Measurements from ENCODE around the gene LIMD2.

LIMD2 gene

GRCh38 chr17:63701868-63702720 is 2.2 kb upstream of the LIMD2 start:
- DNase-seq (ENCODE audit: low read depth in 1 of 2, low spot score in 1 of 2): peak; percentile 50 to 58

GRCh38 chr17:63701456-63701820 is 1.5 kb upstream of the LIMD2 start:
- DNase-seq (ENCODE audit: low read depth in 1 of 2, low spot score in 1 of 2): no peak

DNA sequence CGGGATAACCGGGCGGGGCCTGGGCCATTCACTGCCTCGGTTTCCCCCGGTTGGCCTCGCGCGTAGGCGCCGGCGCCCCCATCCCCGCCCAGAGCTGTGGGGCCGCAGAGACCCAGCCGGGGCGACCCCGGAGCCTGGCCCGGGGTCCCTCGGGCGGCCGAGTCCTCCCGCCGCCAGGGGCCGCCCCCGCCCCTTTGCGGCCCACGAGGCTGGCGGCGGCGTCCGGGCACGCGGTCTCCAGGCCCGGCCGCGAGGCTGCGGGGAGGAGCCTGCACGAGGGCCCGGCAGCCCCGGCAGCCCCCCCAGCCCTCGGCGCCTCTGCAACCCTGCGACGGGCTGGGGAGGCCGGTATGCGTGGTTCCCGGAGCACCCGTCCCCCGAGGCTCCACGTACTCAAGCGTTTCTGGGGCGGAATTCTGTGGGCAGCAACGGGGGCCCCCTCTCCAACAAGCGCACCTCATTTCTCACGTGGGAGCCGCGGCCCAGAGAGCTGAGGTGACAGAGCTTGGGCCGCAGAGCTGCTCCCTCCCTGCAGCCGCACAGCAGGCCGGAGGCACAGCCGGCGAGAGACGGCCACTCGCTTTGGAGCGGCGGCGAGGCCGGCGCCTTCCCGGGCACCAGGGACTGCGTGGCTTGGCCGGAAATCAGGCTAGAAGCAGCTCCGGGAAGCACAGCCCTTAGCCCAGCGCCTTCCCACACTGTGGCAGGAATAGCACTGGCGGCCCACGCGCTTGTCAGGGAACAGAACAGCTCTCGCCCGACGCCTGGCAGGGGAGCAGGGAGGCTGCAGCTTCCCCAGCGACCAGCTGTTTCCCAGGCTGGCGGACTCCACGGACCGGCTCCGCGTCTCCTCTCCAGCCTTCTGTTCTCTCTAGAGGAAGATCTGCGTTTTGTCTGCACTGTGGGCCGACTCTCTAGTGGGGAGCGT is 867 bp upstream of the LIMD2 start:
- DNase-seq (ENCODE audit: low read depth in 1 of 2, low spot score in 1 of 2): peak; percentile 28 to 43

- peak; percentile 58 to 80 for DNase-seq (ENCODE audit: low read depth in 1 of 2, low spot score in 1 of 2)
Measured at GRCh38 chr17:63698886-63699637, 863 bp downstream of the LIMD2 start.

DNA sequence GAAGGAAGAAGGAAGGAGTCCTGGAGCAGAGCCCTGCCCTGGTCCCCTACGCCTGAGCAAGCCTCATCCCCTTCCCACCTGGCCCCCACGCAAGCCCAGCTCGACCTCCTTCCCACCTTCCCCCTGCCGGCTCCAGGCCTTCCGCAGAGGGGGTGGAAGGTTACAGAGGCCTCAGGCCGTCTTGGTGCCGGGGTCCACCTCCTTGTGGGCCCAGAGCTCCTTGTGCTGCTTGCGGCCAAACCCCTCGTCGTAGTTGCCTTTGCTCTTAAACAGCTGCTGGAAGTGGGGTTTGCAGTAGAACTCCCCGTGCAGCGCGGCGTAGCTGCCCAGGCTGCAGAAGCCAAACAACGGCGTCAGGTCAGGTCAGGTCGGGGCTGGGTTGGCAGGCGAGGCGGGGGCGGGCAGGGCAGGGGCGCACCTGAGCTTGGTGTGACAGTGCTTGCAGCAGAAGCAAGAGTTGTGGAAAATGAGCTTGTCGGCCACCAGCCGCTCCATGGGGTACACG is 1.5 kb downstream of the LIMD2 start:
- DNase-seq (ENCODE audit: low read depth in 1 of 2, low spot score in 1 of 2): peak in 1 of 2 donors; percentile 26

DNA sequence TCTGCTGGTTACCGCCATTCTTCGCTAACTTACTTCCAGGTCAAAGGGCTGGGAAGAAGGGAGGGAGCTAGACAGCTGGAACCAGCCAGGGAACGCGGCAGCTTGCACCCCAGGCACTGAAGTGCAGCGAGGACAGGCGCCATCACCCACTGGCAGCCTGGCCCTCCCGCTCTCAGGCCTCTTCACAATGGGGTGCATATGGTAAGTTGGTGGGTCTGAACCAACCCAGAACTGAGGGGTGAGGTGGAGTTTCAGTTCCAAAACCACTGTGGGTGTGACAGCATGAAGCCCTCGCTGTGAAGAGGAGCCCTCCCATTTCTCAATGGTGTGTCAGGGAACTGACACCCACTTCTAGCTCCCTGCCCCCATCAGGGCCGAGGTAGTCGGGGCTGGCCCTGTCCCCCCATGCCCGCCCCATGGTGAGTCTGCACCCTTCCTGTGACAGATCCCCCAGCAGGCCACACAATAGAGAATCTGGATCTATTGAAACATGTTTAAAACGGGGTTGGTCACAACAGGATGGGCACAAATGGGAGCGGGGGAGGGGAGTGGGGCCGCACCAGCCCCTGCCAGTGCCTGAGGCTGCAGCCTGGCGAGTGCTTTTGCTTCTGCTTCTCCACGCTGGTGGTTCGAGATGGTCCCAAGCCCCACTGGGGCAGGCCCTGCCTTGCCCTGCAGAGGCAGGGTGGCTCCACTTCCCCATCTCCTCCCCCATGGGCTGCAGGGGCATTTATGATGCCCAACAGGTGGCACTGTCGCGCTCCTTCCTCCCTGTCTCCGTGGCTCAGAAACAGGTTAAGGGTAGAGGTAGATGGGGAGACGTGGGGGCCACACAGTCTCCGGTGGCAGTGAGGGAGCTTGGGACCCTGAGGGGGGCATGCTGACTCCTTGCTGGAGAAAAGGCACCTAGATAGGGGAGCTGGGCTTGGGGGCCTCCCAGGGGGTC is 2.3 kb downstream of the LIMD2 start:
- DNase-seq (ENCODE audit: low read depth in 1 of 2, low spot score in 1 of 2): peak; percentile 61 to 69

- no peak for DNase-seq (ENCODE audit: low read depth in 1 of 2, low spot score in 1 of 2)
Measured at GRCh38 chr17:63696381-63696961, 3.5 kb downstream of the LIMD2 start.

GRCh38 chr17:63695889-63696288 is 4.0 kb downstream of the LIMD2 start:
- DNase-seq (ENCODE audit: low read depth in 1 of 2, low spot score in 1 of 2): no peak

DNA sequence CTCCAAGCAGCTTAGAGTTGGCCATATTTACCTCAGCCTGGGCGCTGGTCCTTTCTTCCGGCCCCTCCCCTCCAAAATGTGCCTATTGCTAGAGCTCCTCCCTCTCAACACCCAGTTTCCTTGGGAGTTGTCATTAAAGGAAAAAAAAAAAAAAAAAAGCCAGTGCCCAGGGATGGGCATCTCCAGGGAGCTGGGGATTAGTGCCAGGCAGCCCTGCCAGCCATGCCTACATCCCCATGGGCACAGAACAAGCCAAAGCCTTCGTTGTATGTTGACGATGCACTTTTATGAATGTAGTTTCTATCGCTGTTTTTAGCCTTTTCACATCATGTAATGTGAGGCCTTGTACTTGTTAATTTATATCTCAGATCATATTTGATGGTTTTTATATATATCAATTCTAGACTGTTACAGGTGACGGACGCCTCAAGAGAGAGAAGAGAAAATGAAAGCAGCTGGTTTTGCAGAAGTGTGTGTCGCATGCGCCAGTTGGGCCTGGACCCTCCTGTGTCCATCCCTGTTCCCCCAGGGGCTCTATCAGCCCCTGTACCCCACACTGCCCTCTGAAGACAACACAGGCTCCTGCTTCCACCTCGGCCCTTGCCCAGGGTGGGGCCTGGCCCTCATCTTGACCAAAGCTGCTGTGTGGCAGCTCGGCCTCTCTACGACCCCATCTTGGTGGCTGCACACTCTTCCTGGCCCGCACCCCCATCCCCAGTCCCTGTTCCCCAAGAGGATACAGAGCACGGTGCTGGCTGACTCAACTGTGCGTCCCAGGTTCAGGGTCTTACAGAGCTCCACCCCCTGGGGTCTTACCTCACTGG is 4.8 kb downstream of the LIMD2 start:
- DNase-seq (ENCODE audit: low read depth in 1 of 2, low spot score in 1 of 2): no peak

DNA sequence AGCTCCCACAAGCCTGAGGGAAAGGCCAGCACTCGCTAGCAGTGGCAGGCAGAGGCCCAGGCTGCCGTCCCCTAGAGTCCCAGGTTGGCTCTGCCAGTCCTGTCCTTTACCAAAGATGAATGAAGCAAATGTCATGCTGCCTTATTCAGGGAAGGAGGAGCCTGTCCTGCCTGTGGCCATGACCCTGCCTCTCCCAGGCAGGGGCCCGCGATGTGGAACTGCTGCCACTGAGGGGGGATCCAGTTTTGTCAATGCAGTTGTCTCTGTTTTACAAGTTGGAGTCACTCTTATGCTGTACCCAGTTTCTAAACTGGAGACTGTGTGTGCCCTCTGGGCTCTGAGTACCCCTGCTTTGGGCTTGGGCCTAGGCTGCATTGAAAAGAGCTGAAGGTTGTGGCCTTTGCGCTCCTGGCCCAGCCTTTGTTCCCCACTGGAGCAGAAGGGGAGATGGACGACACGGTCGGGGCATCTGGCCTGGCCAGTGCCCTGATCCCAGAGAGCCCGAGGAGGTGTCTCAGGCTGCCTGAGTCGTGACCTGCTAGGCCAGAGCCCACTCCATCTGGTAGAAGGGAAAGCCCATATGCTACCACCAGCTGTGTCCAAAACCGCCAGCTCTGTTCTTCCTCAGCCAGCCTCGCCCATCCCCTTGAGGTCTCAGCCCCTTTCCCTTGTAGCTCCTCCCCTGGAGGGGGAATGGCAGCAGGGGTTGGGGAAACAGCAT is 5.5 kb downstream of the LIMD2 start:
- DNase-seq (ENCODE audit: low read depth in 1 of 2, low spot score in 1 of 2): no peak

DNA sequence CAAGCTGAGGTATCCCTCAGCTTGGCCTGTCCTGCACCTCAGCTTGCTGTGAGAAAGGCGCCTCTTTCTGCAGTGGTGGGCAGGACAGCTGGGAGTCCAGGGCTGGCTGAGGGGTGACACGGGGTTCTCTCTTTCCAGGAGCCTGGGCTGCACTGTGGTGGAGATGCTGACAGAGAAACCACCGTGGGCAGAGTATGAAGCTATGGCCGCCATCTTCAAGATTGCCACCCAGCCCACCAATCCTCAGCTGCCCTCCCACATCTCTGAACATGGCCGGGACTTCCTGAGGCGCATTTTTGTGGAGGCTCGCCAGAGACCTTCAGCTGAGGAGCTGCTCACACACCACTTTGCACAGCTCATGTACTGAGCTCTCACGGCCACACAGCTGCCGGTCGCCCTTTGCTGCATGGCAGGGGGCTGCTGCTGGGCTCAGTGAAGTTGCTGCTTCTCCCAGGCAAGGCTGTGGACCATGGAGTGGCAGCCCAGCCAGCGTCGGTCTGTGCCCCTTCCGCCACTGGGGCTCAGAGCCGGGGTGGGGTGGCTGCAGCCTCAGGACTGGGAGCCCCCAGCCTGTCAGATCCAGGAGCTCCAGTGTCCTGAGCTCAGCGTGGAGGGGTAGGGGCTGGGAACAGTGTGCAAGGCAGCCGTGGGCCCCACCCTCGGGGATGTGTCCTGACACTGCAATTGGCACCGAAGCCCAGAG is 6.4 kb downstream of the LIMD2 start:
- DNase-seq (ENCODE audit: low read depth in 1 of 2, low spot score in 1 of 2): no peak

GRCh38 chr17:63692195-63692816 is 7.6 kb downstream of the LIMD2 start:
- DNase-seq (ENCODE audit: low read depth in 1 of 2, low spot score in 1 of 2): no peak

GRCh38 chr17:63689479-63689878 is 10.4 kb downstream of the LIMD2 start:
- DNase-seq (ENCODE audit: low read depth in 1 of 2, low spot score in 1 of 2): no peak

DNA sequence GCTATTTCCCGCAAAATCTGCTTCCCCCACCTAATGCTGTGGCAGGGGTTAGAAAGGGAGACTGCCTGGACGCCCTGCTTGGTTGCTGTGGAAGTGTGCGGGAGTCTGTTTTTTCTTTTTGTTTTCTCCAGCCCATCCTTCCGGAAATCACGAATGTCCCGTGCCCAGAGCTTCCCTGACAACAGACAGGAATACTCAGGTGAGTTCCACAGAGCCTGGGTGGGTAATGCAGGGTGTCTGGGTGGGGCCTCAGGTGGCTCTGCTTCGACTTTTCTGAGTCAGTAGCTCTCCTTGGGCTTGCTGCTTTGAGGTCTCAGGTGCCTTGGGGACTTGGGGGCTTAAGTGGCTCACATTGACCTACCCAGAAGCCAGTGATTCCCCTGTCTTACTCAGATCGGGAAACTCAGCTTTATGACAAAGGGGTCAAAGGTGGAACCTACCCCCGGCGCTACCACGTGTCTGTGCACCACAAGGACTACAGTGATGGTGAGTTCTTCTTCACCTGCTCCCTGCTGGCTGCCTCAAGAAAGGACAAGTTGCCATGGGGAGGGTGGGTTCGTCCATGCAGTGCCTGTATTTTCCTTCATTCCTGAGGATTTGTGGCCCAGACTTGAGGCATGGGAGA is 11.4 kb downstream of the LIMD2 start:
- DNase-seq (ENCODE audit: low read depth in 1 of 2, low spot score in 1 of 2): no peak

- no peak for DNase-seq (ENCODE audit: low read depth in 1 of 2, low spot score in 1 of 2)
Measured at GRCh38 chr17:63686138-63686685, 13.7 kb downstream of the LIMD2 start.

- DNase-seq (ENCODE audit: low read depth in 1 of 2, low spot score in 1 of 2): no peak
Measured at GRCh38 chr17:63685578-63685977, 14.3 kb downstream of the LIMD2 start.

All from stimulated activated CD4-positive, alpha-beta T cell treated with anti-CD3 and anti-CD28 coated beads, Interleukin-15, amount 100 ng/mL, for 1 hour (primary cell).